ENCODE results near the gene ESPN. TPM values are rescaled to one million over a fixed set of nuclear protein-coding genes. Genes with fewer than 3 reads are reported as not detected.

ESPN gene
- total and polyA plus RNA-seq, 2 of the 4 experiments (the other 2 are of a cell fraction) = under 0.01 to 0.02 TPM

DNA sequence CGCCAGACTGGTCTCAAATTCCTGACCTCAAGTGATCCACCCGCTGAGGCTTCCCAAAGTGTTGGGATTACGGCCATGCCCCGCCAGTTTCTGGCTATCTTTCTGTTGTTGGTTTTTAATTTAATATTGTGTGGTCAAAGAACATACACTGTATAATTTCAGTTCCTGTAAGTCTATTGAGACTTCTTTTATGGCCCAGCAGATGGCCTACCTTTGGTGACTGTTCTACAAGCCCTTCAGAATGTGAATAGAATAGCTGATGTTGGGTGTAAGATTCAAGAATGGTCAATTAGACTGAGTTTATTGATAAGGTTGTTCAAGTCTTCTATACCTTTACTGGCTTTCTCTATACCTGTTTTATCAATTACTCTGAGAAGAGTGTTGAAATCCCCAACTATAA lies 15.5 kb upstream of the ESPN start:
- H3K27ac ChIP-seq (ENCODE audit: insufficient read depth, low read length) = no peak overlapping the region
- H2BK120ac ChIP-seq (ENCODE audit: low read depth, low read length) = no peak overlapping the region
- H3K27me3 ChIP-seq (ENCODE audit: control insufficient read depth, insufficient read depth, low read length) = peaks cover 13% of the 10 kb centered on the region
- ATAC-seq (ENCODE audit: low read depth) (no peak), DNase-seq (no peak)
- H3K4me2 ChIP-seq (ENCODE audit: low read depth, low read length) = no peak overlapping the region
- in situ Hi-C loops (cut with MboI; ENCODE audit: low sequenced_read_pairs) = loop anchor here (10.0 kb wide), 1 partner anchor 154 kb away; no protein-coding TSS in a partner anchor
- H3K18ac ChIP-seq (ENCODE audit: low read depth, low read length) = no peak overlapping the region
- no peak overlapping the region for H4K91ac ChIP-seq (ENCODE audit: insufficient read depth, low read depth, low read length)
- no peak overlapping the region for H3K23ac ChIP-seq (ENCODE audit: low read depth, low read length)
- H2BK20ac ChIP-seq (ENCODE audit: low read depth, low read length) = no peak overlapping the region
- no peak overlapping the region for H3K9ac ChIP-seq (ENCODE audit: low read depth, low read length)
- no peak overlapping the region for H2AK5ac ChIP-seq (ENCODE audit: low read depth, low read length)
- H2AK9ac ChIP-seq (replicated peaks; ENCODE audit: low read depth, low read length, poor library complexity) = no peak overlapping the region
- H2BK15ac ChIP-seq (ENCODE audit: low read depth, low read length) = no peak overlapping the region
- H3K36me3 ChIP-seq (ENCODE audit: control insufficient read depth, insufficient read depth, low read length) = no peaks in the 10 kb centered on the region
- no peak overlapping the region for H3K56ac ChIP-seq (ENCODE audit: extremely low read depth, insufficient read depth, low read length)
- no peak overlapping the region for H3K4ac ChIP-seq (ENCODE audit: low read depth, low read length)
- no peaks in the 10 kb centered on the region for H3K9me3 ChIP-seq (ENCODE audit: control insufficient read depth, insufficient read depth, low read length)
- H3K4me3 ChIP-seq (ENCODE audit: insufficient read depth, low read depth, low read length) = no peak overlapping the region
- no peaks in the 10 kb centered on the region for H3K4me1 ChIP-seq (ENCODE audit: control insufficient read depth, insufficient read depth, low read length)
- no peak overlapping the region for H2AFZ ChIP-seq (replicated peaks; ENCODE audit: low read length, poor library complexity)
- H3K14ac ChIP-seq (replicated peaks; ENCODE audit: low read depth, low read length) = no peak overlapping the region
- TF ChIP-seq MAFK (IDR thresholded peaks at IDR 0.05; ENCODE audit: low read depth, low read length) (no peak), CEBPB (IDR thresholded peaks at IDR 0.05; ENCODE audit: low read depth, low read length) (no peak), RCOR1 (IDR thresholded peaks at IDR 0.05; ENCODE audit: insufficient replicate concordance, low read length) (no peak), RFX5 (IDR thresholded peaks at IDR 0.05; ENCODE audit: low read depth, low read length) (no peak), FOS (IDR thresholded peaks at IDR 0.05; ENCODE audit: low read depth, low read length) (no peak), POLR2A (IDR thresholded peaks at IDR 0.05; ENCODE audit: low read depth, low read length) (no peak), NFE2L2 (IDR thresholded peaks at IDR 0.05; ENCODE audit: low read depth, low read length) (no peak), CHD1 (IDR thresholded peaks at IDR 0.05; ENCODE audit: low read depth, low read length) (no peak), RAD21 (IDR thresholded peaks at IDR 0.05; ENCODE audit: low read length) (no peak), MAZ (IDR thresholded peaks at IDR 0.05; ENCODE audit: borderline replicate concordance, low read depth, low read length) (no peak)
- TF ChIP-seq, protein P1, sequence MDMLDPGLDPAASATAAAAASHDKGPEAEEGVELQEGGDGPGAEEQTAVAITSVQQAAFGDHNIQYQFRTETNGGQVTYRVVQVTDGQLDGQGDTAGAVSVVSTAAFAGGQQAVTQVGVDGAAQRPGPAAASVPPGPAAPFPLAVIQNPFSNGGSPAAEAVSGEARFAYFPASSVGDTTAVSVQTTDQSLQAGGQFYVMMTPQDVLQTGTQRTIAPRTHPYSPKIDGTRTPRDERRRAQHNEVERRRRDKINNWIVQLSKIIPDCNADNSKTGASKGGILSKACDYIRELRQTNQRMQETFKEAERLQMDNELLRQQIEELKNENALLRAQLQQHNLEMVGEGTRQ (IDR thresholded peaks at IDR 0.05; ENCODE audit: low read depth, low read length) = no peak
- no CpG with 5 or more reads among the region's 4 CpGs for WGBS, 2 experiments (ENCODE audit: extremely low coverage in 2 of 2, insufficient read length in 1 of 2)
- no peak overlapping the region for H4K5ac ChIP-seq (ENCODE audit: low read depth, low read length)
- POLR2A ChIA-PET (ENCODE audit: unreplicated experiment) = no interaction called here
- no peak overlapping the region for H2BK5ac ChIP-seq (ENCODE audit: low read depth, low read length, poor library complexity, severe bottlenecking)
- dilution Hi-C loops (cut with HindIII; ENCODE audit: low sequenced_read_pairs, unreplicated experiment) = no loop called here
- CTCF ChIA-PET = interaction anchor here (1.4 kb wide), 1 partner anchor 163 kb away, joined by 3 read pairs; no protein-coding TSS in a partner anchor
- H4K8ac ChIP-seq (ENCODE audit: low read depth in 2 of 2, low read length in 2 of 2) = no peak overlapping the region
- no peaks in the 10 kb centered on the region; the same call in 1 of the 2 replicates for H4K20me1 ChIP-seq (ENCODE audit: insufficient read depth, low read length)
- intact Hi-C loops (cut with micrococcal nuclease) = no loop called here
- H3K9me1 ChIP-seq (ENCODE audit: insufficient read depth, low read length) = peaks cover 3% of the 10 kb centered on the region; the same call in 1 of the 2 replicates
- no TSS peak for BruUV-seq (replicated peaks)
- H3K79me1 ChIP-seq (ENCODE audit: low read depth in 1 of 2, low read length in 2 of 2) = no peaks in the 10 kb centered on the region
